ENCODE results near the gene GPR35.

DNA sequence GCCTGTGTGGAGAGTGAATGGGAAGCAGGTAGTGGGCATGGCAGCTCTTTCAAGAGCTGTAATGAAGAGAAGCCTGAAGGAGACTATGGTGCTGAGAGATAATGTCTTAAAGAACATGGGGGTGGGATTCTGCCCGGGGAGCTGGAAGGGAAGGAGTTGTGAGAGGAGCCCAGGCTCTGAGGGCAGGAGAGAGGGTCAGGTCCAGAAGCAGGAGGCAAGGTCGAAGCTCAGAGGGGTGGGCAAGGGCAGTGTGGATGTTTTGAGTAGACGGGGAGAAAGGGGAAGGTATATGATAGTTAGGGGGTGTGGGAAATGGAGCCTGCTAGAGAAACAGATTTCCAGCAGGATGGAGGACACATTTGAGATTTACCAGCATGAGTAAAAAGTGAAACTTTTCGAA lies 36.6 kb upstream of the GPR35 start:
- TF ChIP-seq, protein P1, sequence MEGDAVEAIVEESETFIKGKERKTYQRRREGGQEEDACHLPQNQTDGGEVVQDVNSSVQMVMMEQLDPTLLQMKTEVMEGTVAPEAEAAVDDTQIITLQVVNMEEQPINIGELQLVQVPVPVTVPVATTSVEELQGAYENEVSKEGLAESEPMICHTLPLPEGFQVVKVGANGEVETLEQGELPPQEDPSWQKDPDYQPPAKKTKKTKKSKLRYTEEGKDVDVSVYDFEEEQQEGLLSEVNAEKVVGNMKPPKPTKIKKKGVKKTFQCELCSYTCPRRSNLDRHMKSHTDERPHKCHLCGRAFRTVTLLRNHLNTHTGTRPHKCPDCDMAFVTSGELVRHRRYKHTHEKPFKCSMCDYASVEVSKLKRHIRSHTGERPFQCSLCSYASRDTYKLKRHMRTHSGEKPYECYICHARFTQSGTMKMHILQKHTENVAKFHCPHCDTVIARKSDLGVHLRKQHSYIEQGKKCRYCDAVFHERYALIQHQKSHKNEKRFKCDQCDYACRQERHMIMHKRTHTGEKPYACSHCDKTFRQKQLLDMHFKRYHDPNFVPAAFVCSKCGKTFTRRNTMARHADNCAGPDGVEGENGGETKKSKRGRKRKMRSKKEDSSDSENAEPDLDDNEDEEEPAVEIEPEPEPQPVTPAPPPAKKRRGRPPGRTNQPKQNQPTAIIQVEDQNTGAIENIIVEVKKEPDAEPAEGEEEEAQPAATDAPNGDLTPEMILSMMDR (optimal IDR thresholded peaks at IDR 0.05 in 1 of 3, IDR thresholded peaks at IDR 0.05 in 1 of 3, conservative IDR thresholded peaks at IDR 0.05 in 1 of 3; ENCODE audit: extremely low read depth in 1 of 3, insufficient read depth in 2 of 3, low read length in 3 of 3): no peak
- TF ChIP-seq EZH2 (IDR thresholded peaks at IDR 0.05; ENCODE audit: low read length): no peak
